ENCODE measurements around the gene MEN1.
"Not testable (repeated sequence)": the region's sequence is repeated elsewhere in the genome, so short reads cannot be mapped to it uniquely, and the experiment has no call there.

MEN1 gene

GRCh38 chr11:64853709-64854108 lies 43.4 kb upstream of the MEN1 start:
- Histone ChIP-seq H3K27ac (ENCODE audit: insufficient read depth, low read length, poor library complexity, severe bottlenecking) (peak overlapping the region; percentile 81), H3K4me1 (ENCODE audit: control insufficient read depth, insufficient read depth, low read length, poor library complexity, severe bottlenecking) (peaks cover 90% of the 10 kb centered on the region), H3K36me3 (ENCODE audit: control insufficient read depth, insufficient read depth, low read length) (peaks cover 47% of the 10 kb centered on the region), H3K9me3 (ENCODE audit: control insufficient read depth, low read length) (no peaks in the 10 kb centered on the region), H3K4me3 (ENCODE audit: insufficient read depth, low read depth, low read length, poor library complexity, severe bottlenecking) (peak overlapping the region; percentile 26), H3K27me3 (replicated peaks; ENCODE audit: control insufficient read depth, insufficient read depth, low read length, poor library complexity, severe bottlenecking) (no peaks in the 10 kb centered on the region)
- DNase-seq = no peak

DNA sequence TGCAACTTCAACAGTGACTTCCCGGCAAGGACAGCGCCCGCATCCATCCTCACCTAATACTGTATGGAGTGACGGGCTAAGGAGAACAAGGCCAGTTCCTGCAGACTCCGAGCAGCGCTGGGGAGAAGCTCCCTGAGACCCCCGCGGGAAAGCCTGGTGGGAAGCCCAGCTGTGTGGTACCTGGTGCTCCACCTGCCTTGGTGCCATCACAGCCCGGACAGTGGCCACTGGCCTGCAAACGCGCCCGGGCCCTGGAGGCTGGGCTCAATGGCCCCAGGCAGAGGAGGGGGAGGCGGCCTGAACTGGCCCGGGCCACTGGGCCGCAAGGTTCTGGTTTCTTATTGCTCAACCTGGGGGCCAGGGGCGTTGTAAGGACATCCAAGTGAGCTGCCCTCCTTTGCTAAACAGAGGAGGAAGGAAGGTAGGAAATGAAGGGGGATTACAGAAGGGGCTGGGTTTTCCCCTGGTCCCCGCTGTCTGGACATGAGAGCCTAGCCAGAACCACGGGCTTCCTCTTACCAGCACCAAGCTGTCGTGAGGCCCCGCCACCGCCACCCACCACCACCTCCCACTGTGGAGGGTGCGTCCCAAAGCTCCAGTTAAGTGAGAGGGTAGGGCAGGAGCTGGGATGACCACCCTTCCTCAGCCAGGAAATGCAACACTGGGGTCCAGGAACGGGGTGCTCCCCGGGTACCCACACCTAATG lies 42.6 kb upstream of the MEN1 start:
- no peaks in the 10 kb centered on the region for H3K9me3 ChIP-seq (ENCODE audit: control insufficient read depth, low read length)
- H3K4me1 ChIP-seq (ENCODE audit: control insufficient read depth, insufficient read depth, low read length, poor library complexity, severe bottlenecking) = peaks cover 91% of the 10 kb centered on the region
- no peaks in the 10 kb centered on the region for H3K27me3 ChIP-seq (replicated peaks; ENCODE audit: control insufficient read depth, insufficient read depth, low read length, poor library complexity, severe bottlenecking)
- peak overlapping the region; percentile 81 for H3K27ac ChIP-seq (ENCODE audit: insufficient read depth, low read length, poor library complexity, severe bottlenecking)
- DNase-seq = no peak
- H3K4me3 ChIP-seq (ENCODE audit: insufficient read depth, low read depth, low read length, poor library complexity, severe bottlenecking) = peak overlapping the region; percentile 26
- peaks cover 47% of the 10 kb centered on the region for H3K36me3 ChIP-seq (ENCODE audit: control insufficient read depth, insufficient read depth, low read length)

DNA sequence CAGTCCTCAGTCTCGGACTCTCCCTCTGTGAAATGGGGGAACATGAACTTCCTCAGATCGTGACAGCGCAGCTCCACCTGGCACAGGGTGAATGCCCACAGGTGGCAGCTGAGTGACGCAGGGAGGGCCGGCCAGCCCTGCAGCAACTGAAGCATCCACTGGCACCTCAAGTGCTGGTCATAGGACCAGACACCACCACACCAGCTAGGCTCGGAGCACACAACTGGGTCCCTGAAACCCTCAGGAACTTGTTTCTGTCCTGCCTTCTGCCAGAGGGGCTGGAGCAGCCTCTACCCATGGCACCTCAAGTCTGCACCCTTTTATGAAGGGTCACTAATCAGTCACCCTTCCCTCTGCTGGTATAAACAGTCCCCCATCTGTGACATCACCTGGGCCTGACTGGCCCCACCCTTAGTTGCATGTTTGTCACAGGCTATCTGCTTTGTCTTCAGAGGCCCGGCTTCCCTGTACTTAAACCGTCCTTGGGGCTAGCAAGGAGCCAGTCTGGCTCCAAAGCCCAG lies 41.5 kb upstream of the MEN1 start:
- H3K4me3 ChIP-seq (ENCODE audit: insufficient read depth, low read depth, low read length, poor library complexity, severe bottlenecking) = no peak overlapping the region
- H3K4me1 ChIP-seq (ENCODE audit: control insufficient read depth, insufficient read depth, low read length, poor library complexity, severe bottlenecking) = peaks cover 86% of the 10 kb centered on the region
- H3K27ac ChIP-seq (ENCODE audit: insufficient read depth, low read length, poor library complexity, severe bottlenecking) = peak overlapping the region; percentile 81
- DNase-seq = no peak
- no peaks in the 10 kb centered on the region for H3K27me3 ChIP-seq (replicated peaks; ENCODE audit: control insufficient read depth, insufficient read depth, low read length, poor library complexity, severe bottlenecking)
- peaks cover 45% of the 10 kb centered on the region for H3K36me3 ChIP-seq (ENCODE audit: control insufficient read depth, insufficient read depth, low read length)
- H3K9me3 ChIP-seq (ENCODE audit: control insufficient read depth, low read length) = no peaks in the 10 kb centered on the region

DNA sequence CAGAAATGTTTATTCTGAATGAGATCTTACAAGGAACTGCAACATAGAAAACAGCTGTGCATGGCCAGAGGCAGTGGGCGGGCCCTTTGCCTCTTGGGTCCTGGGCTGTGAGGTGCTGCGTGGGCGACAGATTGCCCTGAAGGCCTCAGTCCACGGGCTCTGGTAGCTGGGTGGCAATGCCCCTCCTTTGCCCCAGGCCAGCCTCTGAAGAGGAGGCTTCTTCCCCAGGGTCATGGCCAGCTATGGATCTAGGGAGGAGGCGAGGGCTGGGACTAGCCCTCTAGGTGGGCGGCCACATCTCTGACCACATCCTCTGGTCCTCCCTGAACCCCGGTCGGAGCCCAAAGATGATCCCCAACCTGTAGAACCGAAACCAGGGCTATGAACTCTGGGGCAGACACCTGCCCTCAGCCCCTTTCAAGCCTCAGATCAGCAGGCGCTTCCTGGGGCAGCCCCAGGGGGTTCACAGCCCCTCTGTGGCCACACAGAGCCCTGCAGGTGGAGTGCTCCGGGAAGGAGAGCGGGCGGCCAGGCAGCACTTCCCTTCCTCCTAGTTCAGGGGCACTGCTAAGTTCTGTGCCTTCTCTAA lies 40.7 kb upstream of the MEN1 start:
- Histone ChIP-seq H3K27me3 (replicated peaks; ENCODE audit: control insufficient read depth, insufficient read depth, low read length, poor library complexity, severe bottlenecking) (no peaks in the 10 kb centered on the region), H3K9me3 (ENCODE audit: control insufficient read depth, low read length) (no peaks in the 10 kb centered on the region), H3K27ac (ENCODE audit: insufficient read depth, low read length, poor library complexity, severe bottlenecking) (peak overlapping the region; percentile 81), H3K36me3 (ENCODE audit: control insufficient read depth, insufficient read depth, low read length) (peaks cover 37% of the 10 kb centered on the region), H3K4me3 (ENCODE audit: insufficient read depth, low read depth, low read length, poor library complexity, severe bottlenecking) (no peak overlapping the region), H3K4me1 (ENCODE audit: control insufficient read depth, insufficient read depth, low read length, poor library complexity, severe bottlenecking) (peaks cover 78% of the 10 kb centered on the region)
- DNase-seq = peak; percentile 60 to 61 (median 60)

- peak overlapping the region; percentile 81 for H3K27ac ChIP-seq (ENCODE audit: insufficient read depth, low read length, poor library complexity, severe bottlenecking)
- H3K4me1 ChIP-seq (ENCODE audit: control insufficient read depth, insufficient read depth, low read length, poor library complexity, severe bottlenecking) = peaks cover 67% of the 10 kb centered on the region
- DNase-seq = no peak
Observed at GRCh38 chr11:64849598-64850356, 39.4 kb upstream of the MEN1 start.

GRCh38 chr11:64848826-64849597 lies 38.7 kb upstream of the MEN1 start:
- Histone ChIP-seq H3K4me3 (ENCODE audit: insufficient read depth, low read depth, low read length, poor library complexity, severe bottlenecking) (no peak overlapping the region), H3K9me3 (ENCODE audit: control insufficient read depth, low read length) (no peaks in the 10 kb centered on the region), H3K36me3 (ENCODE audit: control insufficient read depth, insufficient read depth, low read length) (peaks cover 21% of the 10 kb centered on the region), H3K4me1 (ENCODE audit: control insufficient read depth, insufficient read depth, low read length, poor library complexity, severe bottlenecking) (peaks cover 59% of the 10 kb centered on the region), H3K27me3 (replicated peaks; ENCODE audit: control insufficient read depth, insufficient read depth, low read length, poor library complexity, severe bottlenecking) (no peaks in the 10 kb centered on the region), H3K27ac (ENCODE audit: insufficient read depth, low read length, poor library complexity, severe bottlenecking) (peak overlapping the region; percentile 42)
- DNase-seq = no peak

More at GRCh38 chr11:64849598-64850356, 39.4 kb upstream of the MEN1 start:
- H3K36me3 ChIP-seq (ENCODE audit: control insufficient read depth, insufficient read depth, low read length) = peaks cover 28% of the 10 kb centered on the region
- no peak overlapping the region for H3K4me3 ChIP-seq (ENCODE audit: insufficient read depth, low read depth, low read length, poor library complexity, severe bottlenecking)
- H3K9me3 ChIP-seq (ENCODE audit: control insufficient read depth, low read length) = no peaks in the 10 kb centered on the region
- no peaks in the 10 kb centered on the region for H3K27me3 ChIP-seq (replicated peaks; ENCODE audit: control insufficient read depth, insufficient read depth, low read length, poor library complexity, severe bottlenecking)

- H3K4me1 ChIP-seq (ENCODE audit: control insufficient read depth, insufficient read depth, low read length, poor library complexity, severe bottlenecking) = peaks cover 52% of the 10 kb centered on the region
- DNase-seq = no peak
- H3K9me3 ChIP-seq (ENCODE audit: control insufficient read depth, low read length) = no peaks in the 10 kb centered on the region
- no peak overlapping the region for H3K4me3 ChIP-seq (ENCODE audit: insufficient read depth, low read depth, low read length, poor library complexity, severe bottlenecking)
- H3K27ac ChIP-seq (ENCODE audit: insufficient read depth, low read length, poor library complexity, severe bottlenecking) = peak overlapping the region; percentile 42
- H3K36me3 ChIP-seq (ENCODE audit: control insufficient read depth, insufficient read depth, low read length) = peaks cover 16% of the 10 kb centered on the region
- H3K27me3 ChIP-seq (replicated peaks; ENCODE audit: control insufficient read depth, insufficient read depth, low read length, poor library complexity, severe bottlenecking) = no peaks in the 10 kb centered on the region
Observed at GRCh38 chr11:64848214-64848825, 38.0 kb upstream of the MEN1 start.

DNA sequence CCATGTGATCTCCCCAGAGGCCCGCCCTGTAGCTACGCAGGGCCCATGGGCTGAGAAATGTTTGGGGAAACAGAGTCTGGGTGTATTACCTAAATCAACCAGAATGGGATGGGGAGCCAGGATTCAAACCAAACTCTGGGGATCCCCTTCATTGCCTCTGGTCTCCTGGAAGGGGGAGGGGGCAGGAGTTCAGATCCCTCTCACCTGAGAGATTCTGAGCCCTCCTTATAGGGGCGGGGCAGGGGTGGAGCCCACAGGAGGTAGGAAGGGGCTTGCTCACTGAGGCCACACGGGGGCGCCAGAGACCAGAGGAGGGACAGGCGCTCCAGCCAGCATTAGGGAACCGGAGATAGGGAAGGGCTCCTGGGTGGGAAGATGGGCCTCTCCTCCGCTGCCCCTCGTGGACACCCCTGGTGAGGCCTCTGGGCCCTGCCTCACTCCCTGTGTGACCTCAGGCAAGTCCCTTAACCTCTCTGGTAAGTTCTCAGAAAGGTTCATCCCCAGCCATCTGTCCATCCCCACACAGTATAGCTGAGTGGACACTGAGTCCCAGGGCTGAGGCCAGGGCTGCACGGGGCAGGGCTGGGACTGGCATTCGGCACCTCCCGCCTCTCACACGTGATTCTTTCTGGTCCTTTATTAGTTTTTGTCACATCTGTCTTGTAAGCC lies 36.8 kb upstream of the MEN1 start:
- H3K4me3 ChIP-seq (ENCODE audit: insufficient read depth, low read depth, low read length, poor library complexity, severe bottlenecking) = no peak overlapping the region
- H3K4me1 ChIP-seq (ENCODE audit: control insufficient read depth, insufficient read depth, low read length, poor library complexity, severe bottlenecking) = peaks cover 41% of the 10 kb centered on the region
- no peaks in the 10 kb centered on the region for H3K27me3 ChIP-seq (replicated peaks; ENCODE audit: control insufficient read depth, insufficient read depth, low read length, poor library complexity, severe bottlenecking)
- H3K27ac ChIP-seq (ENCODE audit: insufficient read depth, low read length, poor library complexity, severe bottlenecking) = no peak overlapping the region
- peak; percentile 77 to 89 (median 87) for DNase-seq
- peaks cover 5% of the 10 kb centered on the region for H3K36me3 ChIP-seq (ENCODE audit: control insufficient read depth, insufficient read depth, low read length)
- no peaks in the 10 kb centered on the region for H3K9me3 ChIP-seq (ENCODE audit: control insufficient read depth, low read length)

DNA sequence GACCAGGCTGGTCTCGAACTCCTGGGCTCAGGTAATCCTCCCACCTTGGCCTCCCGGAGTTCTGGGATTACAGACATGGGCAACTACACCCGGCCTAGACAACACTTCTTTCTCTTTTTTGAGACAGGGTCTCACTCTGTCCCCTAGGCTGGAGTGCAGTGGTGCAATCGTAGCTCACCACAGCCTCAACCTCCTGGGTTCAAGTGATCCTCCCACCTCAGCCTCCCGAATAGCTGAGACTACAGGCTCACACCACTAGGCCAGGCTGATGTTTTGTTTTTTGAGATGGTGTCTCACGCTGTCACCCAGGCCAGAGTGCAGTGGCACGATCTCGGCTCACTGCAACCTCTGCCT lies 35.4 kb upstream of the MEN1 start:
- not testable (repeated sequence) for H3K36me3 ChIP-seq (ENCODE audit: control insufficient read depth, insufficient read depth, low read length); H3K27me3 ChIP-seq (replicated peaks; ENCODE audit: control insufficient read depth, insufficient read depth, low read length, poor library complexity, severe bottlenecking); H3K9me3 ChIP-seq (ENCODE audit: control insufficient read depth, low read length); H3K4me3 ChIP-seq (ENCODE audit: insufficient read depth, low read depth, low read length, poor library complexity, severe bottlenecking); H3K27ac ChIP-seq (ENCODE audit: insufficient read depth, low read length, poor library complexity, severe bottlenecking); DNase-seq
- peaks cover 27% of the 10 kb centered on the region for H3K4me1 ChIP-seq (ENCODE audit: control insufficient read depth, insufficient read depth, low read length, poor library complexity, severe bottlenecking)
